GM19240 (cell line): Measurements from ENCODE around the gene PHIP.

Experiments used
- DNase-seq: peaks from one replicate; pipeline ENCODE4 v3.0.0; 2011; ENCODE audit warnings: low spot score; ENCODE audit not compliant: insufficient read length

Gene PHIP

DNA sequence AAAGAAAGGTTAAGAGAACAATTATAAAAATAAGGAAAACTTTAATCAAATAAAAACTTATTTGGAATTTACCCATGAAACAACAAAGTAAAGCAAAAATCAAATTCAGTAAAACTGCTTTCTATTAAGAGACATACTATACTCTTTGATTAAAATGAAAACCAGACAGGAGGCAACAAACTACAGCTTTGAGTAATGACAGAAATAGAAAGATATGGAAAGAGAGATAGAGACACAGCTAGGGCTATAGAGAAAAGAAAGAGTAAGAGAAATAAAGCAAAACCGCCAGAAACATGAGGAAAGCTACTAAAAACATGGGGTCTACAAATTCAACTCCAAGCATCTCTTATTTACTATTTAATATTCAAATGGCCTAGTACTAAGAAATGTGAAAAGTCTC, 67.6 kb downstream of the PHIP start:
- no peak for DNase-seq

DNA sequence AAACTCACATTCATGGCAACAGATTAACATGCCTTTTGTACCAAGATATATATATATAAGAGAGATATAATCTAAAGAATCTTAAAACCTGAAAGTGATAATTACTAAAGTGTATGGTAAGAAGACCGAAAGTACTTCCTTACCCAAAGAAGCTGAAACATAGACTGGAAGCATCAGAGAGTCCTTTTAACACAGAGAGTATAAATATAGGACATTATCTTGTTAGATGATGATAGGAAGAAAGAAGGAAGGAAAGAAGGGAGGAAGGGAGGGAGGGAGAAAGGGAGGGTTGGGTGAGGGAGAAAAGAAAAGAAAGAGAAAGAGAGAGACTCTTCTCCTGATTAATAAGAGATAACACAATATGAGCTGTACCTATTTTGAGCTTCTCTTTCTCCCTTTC, 68.2 kb downstream of the PHIP start:
- DNase-seq, result no peak

DNA sequence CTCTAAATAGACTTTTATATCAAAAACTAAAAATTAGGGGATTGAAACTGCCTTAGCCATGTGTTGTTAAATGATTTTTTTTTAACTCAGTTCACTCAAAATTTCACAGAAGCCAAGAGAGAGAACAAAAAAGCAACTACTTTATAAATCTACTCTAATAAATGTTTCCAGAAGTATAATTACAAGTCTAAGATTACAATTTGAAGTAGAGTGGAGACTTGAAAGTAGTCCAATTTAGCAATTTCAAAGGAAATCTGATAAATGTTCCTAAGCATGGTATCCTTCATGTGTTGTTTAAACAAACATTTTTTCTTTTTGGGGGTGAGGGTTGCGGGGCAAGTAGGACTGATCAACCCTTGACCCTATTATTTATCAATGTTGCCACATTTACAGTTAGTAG, 72.6 kb downstream of the PHIP start:
- no peak for DNase-seq

DNA sequence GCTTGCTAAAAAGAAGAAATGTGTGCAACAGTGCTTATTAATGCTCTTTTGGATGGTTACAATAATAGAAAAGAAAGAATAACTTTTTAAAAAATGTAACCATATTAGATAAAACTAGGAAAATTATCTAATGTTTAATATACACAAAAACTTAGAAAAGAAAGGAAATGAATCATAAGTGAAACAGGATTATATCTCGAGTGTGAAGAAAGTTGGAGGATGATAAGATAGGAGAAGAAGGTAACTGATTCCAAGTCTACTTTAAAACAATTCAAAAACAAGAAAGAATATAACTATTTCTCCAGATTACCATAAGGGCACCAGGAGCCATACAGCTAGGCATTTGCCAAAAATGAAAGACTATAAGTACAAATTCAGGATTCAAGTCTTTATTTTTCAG, 73.0 kb downstream of the PHIP start:
- no peak for DNase-seq

DNA sequence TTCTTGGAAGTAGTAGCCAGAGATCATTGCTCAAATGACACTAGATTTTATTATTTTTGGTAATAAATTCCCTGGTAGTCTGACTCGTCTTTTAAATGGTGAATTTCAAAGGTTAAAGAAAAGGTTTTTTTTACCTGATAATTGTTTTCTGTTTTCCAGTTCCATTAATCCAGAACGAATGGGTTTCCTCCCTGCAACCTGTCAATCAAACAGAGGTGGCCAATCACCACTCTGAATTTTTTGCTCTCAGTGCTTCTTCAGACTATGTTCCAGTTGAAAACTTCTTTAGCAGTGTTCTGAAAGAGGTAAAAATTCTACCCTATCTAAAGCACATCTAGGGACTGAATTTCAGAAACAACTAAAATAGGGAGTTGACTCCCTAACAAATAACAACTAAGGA, 73.8 kb downstream of the PHIP start:
- no peak for DNase-seq

DNA sequence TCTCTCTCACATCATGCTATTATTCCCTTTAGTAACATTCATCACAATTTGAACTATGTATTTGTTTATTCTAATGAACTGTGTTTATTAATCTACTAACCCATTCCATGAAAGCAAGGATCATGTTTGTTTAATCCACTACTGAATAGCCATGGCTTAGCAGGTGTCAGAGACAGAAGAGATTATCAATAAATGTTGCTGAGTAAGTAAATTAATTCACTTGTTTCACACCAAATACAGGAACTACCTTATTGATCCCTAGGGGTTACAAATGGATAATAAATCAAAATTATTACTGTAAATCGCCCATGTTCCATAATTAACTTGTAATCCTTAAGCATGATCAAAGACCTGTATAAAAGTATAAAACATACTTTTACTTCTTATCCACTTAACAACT, 76.6 kb downstream of the PHIP start:
- DNase-seq, result no peak

DNA sequence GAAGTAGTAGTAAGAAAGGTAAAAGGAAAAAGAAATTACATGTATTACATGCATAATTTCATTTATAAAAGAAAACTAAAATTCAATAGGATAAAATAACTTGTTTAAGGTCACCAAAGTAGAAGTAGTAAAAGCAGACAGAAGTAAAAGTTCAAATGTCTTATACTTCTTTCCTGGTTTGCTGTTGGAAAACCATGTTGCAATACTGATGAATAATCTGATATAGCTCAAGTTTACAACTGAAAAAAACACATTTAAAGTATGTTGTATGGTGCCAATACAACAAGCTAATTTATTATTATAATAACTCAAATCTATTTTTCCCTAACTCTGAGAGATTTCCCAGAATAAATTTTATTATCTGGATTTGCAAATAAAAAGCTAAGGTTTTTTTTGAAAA, 78.3 kb downstream of the PHIP start:
- no peak for DNase-seq

DNA sequence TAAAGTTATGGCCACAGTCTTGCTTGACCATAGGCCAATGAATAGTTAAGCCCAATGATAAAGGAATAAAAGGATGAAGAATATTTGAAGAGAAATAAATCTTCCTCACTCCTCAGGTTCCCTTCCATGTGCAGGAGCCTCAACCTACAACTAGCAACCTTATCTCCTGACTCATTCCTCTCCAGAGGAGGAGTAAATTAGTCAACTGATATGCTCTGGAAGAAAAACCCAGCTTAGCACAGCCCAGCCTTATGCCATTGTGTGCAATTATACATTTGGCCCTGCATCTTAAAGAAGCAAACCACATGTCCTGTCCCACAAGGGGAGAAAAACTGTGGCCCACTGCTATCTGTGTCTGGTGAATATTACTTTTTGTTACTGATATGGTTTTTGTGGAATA, 82.1 kb downstream of the PHIP start:
- DNase-seq, result no peak

DNA sequence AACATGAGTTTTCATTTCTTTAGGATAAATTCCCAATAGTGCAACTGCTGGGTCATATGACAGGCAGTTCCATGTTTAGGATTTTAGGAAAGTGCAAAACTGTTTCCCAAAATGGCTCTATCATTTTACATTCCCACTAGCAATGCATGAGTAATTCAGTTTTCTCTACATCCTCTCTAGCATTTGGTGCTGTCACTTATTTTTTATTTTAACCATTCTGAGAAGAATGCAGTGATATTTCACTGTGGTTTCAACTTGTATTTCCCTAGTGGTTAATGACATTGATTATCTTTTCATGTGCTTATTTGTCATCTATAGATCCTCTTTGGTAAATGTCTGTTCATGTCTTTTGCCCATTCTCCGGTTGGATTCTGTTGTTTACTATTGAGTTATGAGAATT, 82.7 kb downstream of the PHIP start:
- no peak for DNase-seq

DNA sequence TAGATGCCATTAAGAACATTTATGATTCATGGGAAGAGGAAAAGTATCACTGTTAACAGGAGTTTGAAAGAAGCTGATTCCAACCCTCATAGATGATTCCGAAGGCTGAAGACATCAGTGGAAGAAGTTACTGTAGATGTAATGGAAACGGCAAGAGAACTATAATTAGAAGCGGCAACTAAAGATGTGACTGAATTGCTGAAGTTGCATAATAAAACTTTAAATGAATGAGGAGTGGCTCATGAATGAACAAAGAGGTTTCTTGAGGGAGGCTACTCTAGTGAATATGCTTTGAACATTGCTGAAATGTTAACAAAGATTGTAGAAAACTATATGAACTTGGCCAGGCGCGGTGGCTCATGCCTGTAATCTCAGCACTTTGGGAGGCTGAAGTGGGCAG, 84.1 kb downstream of the PHIP start:
- no peak for DNase-seq

DNA sequence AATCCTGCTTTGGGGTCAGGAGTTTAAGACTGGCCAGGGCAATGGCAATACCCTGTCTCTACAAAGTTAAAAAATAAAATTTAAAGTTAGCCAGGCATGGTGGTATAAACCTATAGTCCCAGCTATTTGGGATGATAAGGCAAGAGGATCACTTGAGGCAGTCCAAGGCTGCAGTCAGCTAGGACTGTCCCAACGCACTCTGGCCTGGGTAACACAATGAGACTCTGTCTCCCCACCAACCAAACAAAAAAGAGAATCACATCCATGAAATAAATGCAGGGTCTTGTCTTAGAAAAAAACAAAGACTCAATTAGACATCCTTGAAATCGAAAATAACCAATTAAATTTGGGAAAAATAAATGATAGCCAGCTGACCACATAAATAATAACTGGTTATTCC, 88.9 kb downstream of the PHIP start:
- no peak for DNase-seq

DNA sequence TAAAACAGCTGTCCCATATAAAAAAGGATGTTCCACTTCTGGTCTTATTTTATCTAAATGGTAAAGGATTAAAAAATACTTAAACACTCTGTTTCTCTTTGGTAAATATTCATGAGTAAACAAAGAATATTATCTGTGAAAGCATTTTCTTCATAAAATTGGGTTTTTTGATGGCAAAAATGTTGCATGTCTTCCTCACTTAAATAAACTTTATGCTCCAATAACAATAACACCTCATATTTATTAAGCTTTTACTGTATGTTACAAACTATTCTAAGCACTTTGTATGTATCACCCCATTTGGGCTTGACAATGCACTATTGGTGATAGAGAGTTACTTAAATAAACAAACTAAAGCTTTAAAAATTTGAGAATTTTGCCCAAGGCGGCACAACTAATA, 91.9 kb downstream of the PHIP start:
- DNase-seq, result no peak

DNA sequence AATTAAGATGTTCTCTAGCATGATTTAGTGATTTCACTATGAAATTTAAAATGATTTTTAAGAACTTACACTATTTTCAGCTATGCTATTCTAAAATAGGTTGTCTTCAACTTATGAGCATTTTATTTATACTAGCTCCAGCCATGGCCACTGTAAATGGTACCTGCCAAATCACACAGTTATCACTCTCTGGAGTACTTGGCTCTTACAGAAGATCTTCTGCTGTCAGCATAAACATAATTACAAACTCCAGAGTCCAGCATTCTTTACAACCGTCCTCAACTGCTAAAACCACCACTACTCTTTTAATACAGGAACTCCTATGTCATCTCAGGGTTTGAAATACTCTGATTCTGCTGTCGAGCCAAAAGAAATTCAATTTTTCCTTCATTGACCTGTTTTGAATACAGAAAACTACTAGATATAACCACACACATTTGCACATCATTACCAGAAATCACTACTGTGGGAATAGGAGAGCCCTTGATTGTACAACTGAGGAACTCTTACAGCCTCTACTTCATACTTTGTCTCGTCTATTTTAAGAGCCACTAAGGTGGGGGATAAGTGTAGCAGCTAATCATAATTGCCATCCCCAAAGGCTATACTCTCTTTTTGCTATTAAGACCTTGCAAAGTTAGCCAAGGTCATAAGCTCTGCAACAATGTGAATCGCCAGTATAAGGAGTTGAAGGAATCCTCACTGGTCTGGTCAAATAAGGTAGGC, 93.7 kb downstream of the PHIP start:
- DNase-seq, result no peak

DNA sequence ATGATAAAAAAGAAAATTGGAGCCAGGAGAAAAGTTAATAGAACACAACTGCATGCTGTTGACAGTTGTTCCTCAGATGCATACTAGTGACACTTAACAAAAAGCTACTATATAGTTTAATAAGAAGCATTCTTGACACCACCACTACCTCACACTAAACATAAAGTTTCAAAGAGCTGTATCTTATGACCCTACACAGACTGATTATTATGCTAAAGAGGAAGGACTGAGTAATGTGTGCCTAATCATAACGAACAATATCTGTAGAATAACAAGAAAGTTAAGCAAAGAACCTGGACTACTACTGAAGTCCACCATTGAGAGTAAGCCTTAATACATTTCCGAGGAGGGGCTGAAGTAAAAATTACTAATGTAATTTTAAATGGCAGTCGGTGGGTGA, 110.9 kb downstream of the PHIP start:
- no peak for DNase-seq

DNA sequence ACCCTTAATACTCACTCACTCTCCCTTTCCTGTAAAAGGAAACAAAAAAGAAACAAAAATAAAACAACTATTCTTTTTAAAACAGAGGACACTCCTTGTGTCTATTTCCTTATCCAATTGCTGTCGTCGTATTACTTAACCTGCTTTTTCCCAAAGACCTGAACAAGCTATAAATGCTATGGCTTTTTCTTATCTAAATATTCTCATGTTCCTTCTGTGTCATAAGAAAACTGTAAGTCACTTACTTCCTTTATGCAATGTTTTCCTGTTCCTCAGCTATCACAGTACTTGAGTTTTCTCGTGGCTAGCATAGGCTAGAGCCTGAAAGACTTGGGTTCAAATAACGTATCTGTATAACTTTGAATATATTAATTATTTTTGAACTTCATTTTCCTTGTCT, 111.5 kb downstream of the PHIP start:
- DNase-seq, result no peak

DNA sequence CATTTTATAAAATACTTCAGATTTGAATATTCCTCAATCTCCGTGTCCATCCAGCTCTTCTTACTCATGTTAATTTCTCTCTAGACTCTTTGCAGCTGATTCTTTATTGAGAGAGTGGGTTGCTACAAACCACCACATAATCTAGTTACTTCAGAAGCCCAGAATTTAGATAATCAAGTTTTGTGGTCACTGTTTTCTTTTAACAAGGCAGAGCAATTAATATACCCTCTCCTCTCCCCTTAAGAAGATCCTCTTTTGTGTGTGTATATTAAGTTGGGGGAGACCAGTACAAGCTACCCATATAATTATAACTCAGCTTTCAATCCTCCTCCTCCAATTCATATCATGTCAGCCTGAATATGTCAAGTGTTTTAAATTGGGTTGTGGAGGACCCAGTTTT, 115.6 kb downstream of the PHIP start:
- DNase-seq, result no peak

DNA sequence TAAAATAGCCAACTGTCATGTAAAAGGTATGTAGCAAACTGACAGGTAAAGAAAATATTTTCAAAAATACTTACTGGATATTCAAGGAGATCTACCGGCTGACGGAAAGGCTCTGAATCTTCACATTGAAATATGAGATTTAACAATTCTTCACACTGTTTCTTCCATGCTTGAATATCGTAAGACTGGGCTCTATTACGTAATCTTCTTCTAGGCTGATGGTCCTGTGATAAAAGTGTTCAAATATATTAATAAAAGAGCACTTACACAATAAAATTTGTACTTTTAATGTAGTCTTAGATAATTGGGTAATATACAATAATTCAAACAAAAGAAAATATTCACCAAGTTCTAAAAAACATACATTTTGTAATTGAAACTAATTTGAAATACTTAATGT, 123.3 kb downstream of the PHIP start:
- no peak for DNase-seq

DNA sequence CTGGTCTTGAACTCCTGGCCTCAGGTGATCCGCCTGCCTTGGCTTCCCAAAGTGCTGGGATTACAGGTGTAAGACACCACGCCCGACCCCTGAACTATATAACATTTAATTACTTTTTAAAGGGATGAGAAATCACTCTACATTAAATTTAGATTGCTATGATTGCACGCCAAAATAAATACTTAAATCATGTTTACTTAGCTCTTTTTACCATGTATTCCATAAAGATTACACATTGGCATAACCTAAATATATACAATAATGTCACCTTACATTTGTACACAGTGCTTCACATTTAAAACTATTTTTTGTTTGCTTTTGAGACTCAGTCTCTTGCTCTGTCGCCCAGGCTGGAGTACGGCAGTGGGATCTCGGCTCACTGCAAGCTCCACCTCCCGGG, 124.3 kb downstream of the PHIP start:
- no peak for DNase-seq

DNA sequence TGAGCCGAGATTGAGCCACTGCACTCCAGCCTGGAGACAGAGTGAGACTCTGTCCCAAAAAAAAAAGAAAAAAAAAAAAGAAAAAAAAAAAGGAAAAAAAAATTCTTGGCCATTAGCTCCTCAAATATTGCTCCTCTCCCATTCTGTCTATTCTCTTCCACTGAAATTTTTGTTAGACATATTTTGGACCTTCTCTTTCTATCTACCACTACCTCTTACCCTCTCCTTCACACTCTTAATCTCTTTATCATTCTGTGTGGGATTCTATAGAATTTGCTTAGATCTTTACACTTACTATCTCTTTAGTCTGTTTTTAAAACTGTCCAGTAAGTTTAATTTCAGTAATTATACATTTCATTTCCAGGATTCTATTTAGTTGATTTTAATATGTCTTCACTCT, 125.7 kb downstream of the PHIP start:
- DNase-seq, result no peak

DNA sequence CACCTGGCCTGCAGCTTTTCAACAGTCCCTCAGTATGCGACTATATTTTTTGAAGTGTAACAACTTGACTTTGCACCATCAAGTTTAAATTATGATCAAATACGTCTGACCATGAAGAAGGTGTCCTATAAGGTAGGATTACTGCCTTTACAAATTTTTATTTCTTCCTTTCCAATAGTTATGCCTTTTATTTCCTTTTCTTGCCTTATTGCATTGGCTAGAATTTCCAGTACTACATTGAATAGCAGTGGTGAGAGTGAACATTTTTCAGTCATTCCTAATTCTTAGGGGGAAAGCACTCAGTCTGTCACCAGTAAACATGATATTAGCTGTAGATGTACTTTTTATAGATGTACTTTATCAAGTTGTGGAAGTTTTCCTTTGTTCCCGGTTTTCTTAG, 129.3 kb downstream of the PHIP start:
- no peak for DNase-seq

DNA sequence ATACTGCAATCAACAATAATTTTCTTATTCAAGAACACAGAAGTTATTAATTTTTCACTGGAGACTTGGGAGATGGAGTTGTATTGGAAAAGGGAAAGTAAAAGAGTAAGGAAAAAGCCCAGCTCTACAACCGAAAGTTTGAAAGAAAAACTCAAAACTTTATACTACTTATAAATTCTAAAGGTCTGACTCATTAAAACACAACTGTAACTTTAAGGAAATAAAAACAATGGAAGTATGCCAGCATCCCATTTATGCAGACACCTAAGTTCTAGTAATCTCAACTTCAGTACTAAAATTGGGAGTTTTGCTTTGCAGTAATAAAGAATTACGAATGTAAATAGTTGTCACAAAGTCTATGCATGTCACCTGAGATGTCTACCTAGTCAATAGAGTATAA, 130.1 kb downstream of the PHIP start:
- DNase-seq, result no peak

DNA sequence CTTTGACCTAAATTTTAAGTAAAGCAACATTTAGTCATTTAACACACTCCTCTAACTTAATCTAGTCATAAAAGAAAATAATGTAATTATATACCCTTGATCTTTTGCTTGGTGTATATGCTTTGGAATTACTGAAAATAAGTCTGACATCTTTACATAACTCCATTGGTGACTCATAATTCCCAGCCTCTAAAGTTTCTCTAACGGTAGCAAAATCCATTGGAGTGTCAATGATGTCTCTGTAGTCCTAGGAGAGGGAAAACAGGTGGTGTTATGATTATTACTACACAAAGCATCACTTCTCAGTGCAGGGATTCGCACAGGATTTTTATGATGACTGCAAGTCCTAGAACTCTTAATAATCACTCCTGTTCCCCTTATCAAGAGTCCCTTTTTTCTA, 130.5 kb downstream of the PHIP start:
- DNase-seq, result no peak

DNA sequence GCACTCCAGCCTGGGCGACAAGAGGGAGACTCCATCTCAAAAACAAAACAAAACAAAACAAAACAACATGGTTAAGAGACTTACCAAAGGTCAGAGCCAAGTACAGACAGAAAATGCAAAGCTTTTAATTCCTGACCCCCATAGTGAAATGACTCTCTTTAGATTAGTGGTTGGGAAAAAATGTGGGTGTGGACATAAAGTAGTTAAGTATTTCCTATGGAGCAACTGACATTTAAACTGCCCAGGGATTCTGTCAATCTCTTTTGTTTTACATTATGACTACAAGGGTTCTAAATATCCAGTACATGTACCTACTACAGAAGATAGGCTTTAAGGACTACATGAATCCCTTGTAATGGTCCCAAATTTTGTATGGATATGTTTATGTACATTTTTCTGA, 135.6 kb downstream of the PHIP start:
- no peak for DNase-seq

DNA sequence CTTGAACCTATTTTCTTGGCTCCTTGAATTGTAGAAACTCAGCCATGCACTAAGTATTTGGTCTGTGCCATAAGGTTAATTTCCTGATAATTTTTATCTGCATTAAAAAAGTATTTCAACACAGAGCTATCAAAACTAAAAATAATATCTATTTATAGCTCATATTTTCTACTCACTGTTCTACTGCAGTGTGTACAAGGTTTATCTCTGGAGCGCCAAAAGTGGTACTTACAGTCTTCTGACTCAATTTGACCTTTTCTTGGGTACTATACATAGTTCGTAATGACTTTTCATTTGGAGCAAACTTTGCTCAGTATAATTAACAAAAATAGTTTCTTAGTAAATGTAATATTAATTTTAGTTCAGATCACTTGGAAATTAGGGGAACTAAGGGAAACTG, 141.5 kb downstream of the PHIP start:
- DNase-seq, result no peak
